ENCODE measurements around the gene MEA1.

The MEA1 gene

GRCh38 chr6:42962096-42962495, 51.6 kb downstream of the MEA1 start:
- no peak for TF ChIP-seq CTCF (conservative IDR thresholded peaks at IDR 0.05)
- H3K27ac ChIP-seq: no peak overlapping the region
